Testis (tissue), 3 donors: ENCODE measurements around the gene LYZ. TPM values are rescaled to one million over a fixed set of nuclear protein-coding genes. Genes with fewer than 3 reads are reported as not detected.

Experiments used
- DNase-seq: peaks from one replicate; pipeline ENCODE4 v3.0.0-alpha.2; 2019
- H3K27ac ChIP-seq, 2 donors: fragments of 200-600 bp; sonication (generic); one replicate each; pipeline ENCODE4 v1.5.1; 2019
- H3K27me3 ChIP-seq: fragments of 200-600 bp; sonication (generic); one replicate; pipeline ENCODE4 v1.5.1; 2019
- H3K36me3 ChIP-seq: fragments of 200-600 bp; sonication (generic); one replicate; pipeline ENCODE4 v1.5.1; 2017; ENCODE audit warnings: low read depth; ENCODE audit errors: missing control alignments
- H3K4me1 ChIP-seq: fragments of 200-600 bp; sonication (generic); one replicate; pipeline ENCODE4 v1.5.1; 2019
- H3K4me3 ChIP-seq, 2 donors: fragments of 200-600 bp; sonication (generic); one replicate each; pipeline ENCODE4 v1.5.1; 2017 to 2019
- H3K9me3 ChIP-seq: fragments of 200-600 bp; sonication (generic); one replicate; pipeline ENCODE4 v1.5.1; 2017
- CTCF ChIP-seq, 3 experiments: fragments of 450-650 bp in 2 of 3; fragments of 200-600 bp in 1 of 3; sonication (generic) in 1 of 3; IDR thresholded peaks; one replicate each; pipeline ENCODE4 v1.5.1; 2016 to 2019; ENCODE audit warnings: antibody characterized with exemption in 3 of 3, mild to moderate bottlenecking in 2 of 3, moderate library complexity in 1 of 3
- POLR2A ChIP-seq: fragments of 450-650 bp; IDR thresholded peaks from one replicate; pipeline ENCODE4 v1.6.1; 2017; ENCODE audit warnings: antibody characterized with exemption, mild to moderate bottlenecking, moderate library complexity
- WGBS, 2 donors: methylation state at CpG; one replicate each; pipeline ENCODE4 v1.1.5; 2018; 5-methylcytosine and 5-hydroxymethylcytosine counted together
- intact Hi-C: fragments of 100-400 bp; cut with DNase I; formaldehyde crosslinking; loops from one replicate; pipeline ENCODE4 v1.15.1; 2023; ENCODE audit warnings: low total_unique reads
- polyA plus RNA-seq: library from polyadenylated mRNA; stranded (reverse); fragments of 350-450 nt; fragmentation: Illumina TruSeq; extraction: RNeasy Lipid Tissue Mini Kit (QIAGEN cat#74804); gene quantifications from one replicate; pipeline ENCODE4 v1.2.3, GENCODE V29; 2014; ENCODE audit warnings: low read depth, low replicate concordance; ENCODE audit not compliant: insufficient read depth
- total RNA-seq, 2 donors: library from RNA; depleted of rRNA; stranded (reverse); fragments of >200 nt; gene quantifications; one replicate each; pipeline ENCODE4 v1.2.3, GENCODE V29; 2016

Gene LYZ
- total and polyA plus RNA-seq, 3 donors from 2014 or later, result 3.4 to 203 (median 9.7) TPM

GRCh38 chr12:69328426-69328825 is 19.8 kb upstream of the LYZ start:
- H3K4me3 ChIP-seq, result no peak overlapping the region
- H3K4me1 ChIP-seq, result no peaks in the 10 kb centered on the region
- intact Hi-C loops, result no loop called here
- H3K27ac ChIP-seq, result no peak overlapping the region
- 81 to 89% methylated on average over 3 of the region's 3 CpGs for WGBS, 2 donors
- DNase-seq, result no peak
- H3K36me3 ChIP-seq, result no peaks in the 10 kb centered on the region
- no peaks in the 10 kb centered on the region for H3K27me3 ChIP-seq
- no peak for TF ChIP-seq CTCF (IDR thresholded peaks at IDR 0.05)
- no peak for TF ChIP-seq POLR2A
- H3K9me3 ChIP-seq, result no peaks in the 10 kb centered on the region

GRCh38 chr12:69329669-69330428 is 18.3 kb upstream of the LYZ start:
- no peak overlapping the region for H3K27ac ChIP-seq
- DNase-seq, result no peak
- WGBS, 2 donors, result 65 to 68% methylated on average over 8 of the region's 8 CpGs
- intact Hi-C loops, result no loop called here
- H3K4me1 ChIP-seq, result no peaks in the 10 kb centered on the region
- H3K4me3 ChIP-seq, result no peak overlapping the region
- H3K36me3 ChIP-seq, result no peaks in the 10 kb centered on the region
- TF ChIP-seq POLR2A (no peak), CTCF (IDR thresholded peaks at IDR 0.05) (no peak)
- no peaks in the 10 kb centered on the region for H3K27me3 ChIP-seq
- no peaks in the 10 kb centered on the region for H3K9me3 ChIP-seq

GRCh38 chr12:69330475-69331473 is 17.4 kb upstream of the LYZ start:
- no peak overlapping the region for H3K27ac ChIP-seq

GRCh38 chr12:69331519-69331908 is 16.7 kb upstream of the LYZ start:
- no peak for DNase-seq
- Histone ChIP-seq H3K4me3 (peak overlapping the region; percentile 34 to 61), H3K9me3 (no peaks in the 10 kb centered on the region), H3K36me3 (no peaks in the 10 kb centered on the region), H3K27ac (no peak overlapping the region), H3K4me1 (no peaks in the 10 kb centered on the region), H3K27me3 (no peaks in the 10 kb centered on the region)
- intact Hi-C loops, result no loop called here
- TF ChIP-seq CTCF (IDR thresholded peaks at IDR 0.05), result no peak
- TF ChIP-seq POLR2A, result no peak
- 7 to 10% methylated on average over 7 of the region's 7 CpGs for WGBS, 2 donors

More at GRCh38 chr12:69330475-69331473, 17.4 kb upstream of the LYZ start:
- no peaks in the 10 kb centered on the region for H3K4me1 ChIP-seq
- intact Hi-C loops, result no loop called here
- no peaks in the 10 kb centered on the region for H3K27me3 ChIP-seq
- no peaks in the 10 kb centered on the region for H3K36me3 ChIP-seq
- peak; percentile 48 for DNase-seq
- H3K9me3 ChIP-seq, result no peaks in the 10 kb centered on the region
- 7 to 8% methylated on average over 18 of the region's 18 CpGs for WGBS, 2 donors
- TF ChIP-seq POLR2A, result no peak
- peak overlapping the region; percentile 34 to 61 for H3K4me3 ChIP-seq
